Measurements from ENCODE around the gene INSL4.

INSL4 gene

DNA sequence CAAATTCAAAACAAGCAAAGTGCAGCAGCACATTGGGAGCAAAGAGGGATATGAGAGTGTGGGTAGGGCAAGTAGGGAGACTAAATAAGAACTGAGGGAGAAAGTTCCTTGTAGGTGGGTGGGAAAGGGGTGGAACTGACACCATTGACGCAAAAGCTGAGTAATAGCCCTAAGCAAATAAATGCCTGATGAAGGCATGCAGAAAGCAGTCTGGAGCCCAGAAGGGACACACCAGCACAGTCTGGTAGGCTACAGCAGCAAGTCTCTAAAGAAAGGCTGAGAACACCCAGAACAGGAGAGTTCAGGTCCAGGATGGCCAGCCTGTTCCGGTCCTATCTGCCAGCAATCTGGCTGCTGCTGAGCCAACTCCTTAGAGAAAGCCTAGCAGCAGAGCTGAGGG lies at the start of gene INSL4:
TSS of gene INSL4 (plus strand) at position 208 of the 400 bp plus-strand sequence. CDS start at position 313, 105 bp downstream.
- TF ChIP-seq EGR1 (IDR thresholded peaks at IDR 0.05) (no peak), TCF12 (IDR thresholded peaks at IDR 0.05; ENCODE audit: low read depth) (no peak), ZBTB7A (IDR thresholded peaks at IDR 0.05; ENCODE audit: low read depth) (no peak), MAX (IDR thresholded peaks at IDR 0.05) (no peak), CREB1 (IDR thresholded peaks at IDR 0.05; ENCODE audit: low read depth) (no peak), TEAD4 (IDR thresholded peaks at IDR 0.05) (no peak), YY1 (IDR thresholded peaks at IDR 0.05; ENCODE audit: low read depth) (no peak), RAD21 (IDR thresholded peaks at IDR 0.05; ENCODE audit: low read depth) (no peak), EP300 (IDR thresholded peaks at IDR 0.05; ENCODE audit: borderline replicate concordance) (no peak), FOXM1 (IDR thresholded peaks at IDR 0.05; ENCODE audit: borderline replicate concordance, low read depth) (no peak), TAF1 (IDR thresholded peaks at IDR 0.05; ENCODE audit: low read depth) (no peak), NFIC (IDR thresholded peaks at IDR 0.05) (no peak)
- TF ChIP-seq, protein P1, sequence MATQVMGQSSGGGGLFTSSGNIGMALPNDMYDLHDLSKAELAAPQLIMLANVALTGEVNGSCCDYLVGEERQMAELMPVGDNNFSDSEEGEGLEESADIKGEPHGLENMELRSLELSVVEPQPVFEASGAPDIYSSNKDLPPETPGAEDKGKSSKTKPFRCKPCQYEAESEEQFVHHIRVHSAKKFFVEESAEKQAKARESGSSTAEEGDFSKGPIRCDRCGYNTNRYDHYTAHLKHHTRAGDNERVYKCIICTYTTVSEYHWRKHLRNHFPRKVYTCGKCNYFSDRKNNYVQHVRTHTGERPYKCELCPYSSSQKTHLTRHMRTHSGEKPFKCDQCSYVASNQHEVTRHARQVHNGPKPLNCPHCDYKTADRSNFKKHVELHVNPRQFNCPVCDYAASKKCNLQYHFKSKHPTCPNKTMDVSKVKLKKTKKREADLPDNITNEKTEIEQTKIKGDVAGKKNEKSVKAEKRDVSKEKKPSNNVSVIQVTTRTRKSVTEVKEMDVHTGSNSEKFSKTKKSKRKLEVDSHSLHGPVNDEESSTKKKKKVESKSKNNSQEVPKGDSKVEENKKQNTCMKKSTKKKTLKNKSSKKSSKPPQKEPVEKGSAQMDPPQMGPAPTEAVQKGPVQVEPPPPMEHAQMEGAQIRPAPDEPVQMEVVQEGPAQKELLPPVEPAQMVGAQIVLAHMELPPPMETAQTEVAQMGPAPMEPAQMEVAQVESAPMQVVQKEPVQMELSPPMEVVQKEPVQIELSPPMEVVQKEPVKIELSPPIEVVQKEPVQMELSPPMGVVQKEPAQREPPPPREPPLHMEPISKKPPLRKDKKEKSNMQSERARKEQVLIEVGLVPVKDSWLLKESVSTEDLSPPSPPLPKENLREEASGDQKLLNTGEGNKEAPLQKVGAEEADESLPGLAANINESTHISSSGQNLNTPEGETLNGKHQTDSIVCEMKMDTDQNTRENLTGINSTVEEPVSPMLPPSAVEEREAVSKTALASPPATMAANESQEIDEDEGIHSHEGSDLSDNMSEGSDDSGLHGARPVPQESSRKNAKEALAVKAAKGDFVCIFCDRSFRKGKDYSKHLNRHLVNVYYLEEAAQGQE (IDR thresholded peaks at IDR 0.05; ENCODE audit: low read depth): no peak
- TF ChIP-seq, protein P2, sequence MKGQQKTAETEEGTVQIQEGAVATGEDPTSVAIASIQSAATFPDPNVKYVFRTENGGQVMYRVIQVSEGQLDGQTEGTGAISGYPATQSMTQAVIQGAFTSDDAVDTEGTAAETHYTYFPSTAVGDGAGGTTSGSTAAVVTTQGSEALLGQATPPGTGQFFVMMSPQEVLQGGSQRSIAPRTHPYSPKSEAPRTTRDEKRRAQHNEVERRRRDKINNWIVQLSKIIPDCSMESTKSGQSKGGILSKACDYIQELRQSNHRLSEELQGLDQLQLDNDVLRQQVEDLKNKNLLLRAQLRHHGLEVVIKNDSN (IDR thresholded peaks at IDR 0.05): no peak

- TF ChIP-seq MAX (IDR thresholded peaks at IDR 0.05) (no peak), YY1 (IDR thresholded peaks at IDR 0.05; ENCODE audit: low read depth) (no peak), TEAD4 (IDR thresholded peaks at IDR 0.05) (no peak), TCF12 (IDR thresholded peaks at IDR 0.05; ENCODE audit: low read depth) (no peak), EP300 (IDR thresholded peaks at IDR 0.05; ENCODE audit: borderline replicate concordance) (no peak), RAD21 (IDR thresholded peaks at IDR 0.05; ENCODE audit: low read depth) (no peak), CREB1 (IDR thresholded peaks at IDR 0.05; ENCODE audit: low read depth) (no peak), NFIC (IDR thresholded peaks at IDR 0.05) (no peak)
- TF ChIP-seq, protein P2 (IDR thresholded peaks at IDR 0.05): no peak
Measured at GRCh38 chr9:5184776-5185175, 46.4 kb upstream of the INSL4 start.

GRCh38 chr9:5185220-5185840 lies 45.9 kb upstream of the INSL4 start, which contains the start of gene INSL6:
INSL6 (minus strand) TSS chr9:5185639; CDS start chr9:5185602, 37 bp downstream.
- TF ChIP-seq, protein P2 (IDR thresholded peaks at IDR 0.05): no peak
- TF ChIP-seq EGR1 (IDR thresholded peaks at IDR 0.05) (no peak), MAX (IDR thresholded peaks at IDR 0.05) (no peak), ZBTB7A (IDR thresholded peaks at IDR 0.05; ENCODE audit: low read depth) (no peak), CREB1 (IDR thresholded peaks at IDR 0.05; ENCODE audit: low read depth) (no peak), CEBPB (IDR thresholded peaks at IDR 0.05) (no peak), EP300 (IDR thresholded peaks at IDR 0.05; ENCODE audit: borderline replicate concordance) (no peak), FOXM1 (IDR thresholded peaks at IDR 0.05; ENCODE audit: borderline replicate concordance, low read depth) (no peak), YY1 (IDR thresholded peaks at IDR 0.05; ENCODE audit: low read depth) (no peak), TAF1 (IDR thresholded peaks at IDR 0.05; ENCODE audit: low read depth) (no peak), TEAD4 (IDR thresholded peaks at IDR 0.05) (no peak), TCF12 (IDR thresholded peaks at IDR 0.05; ENCODE audit: low read depth) (no peak), RAD21 (IDR thresholded peaks at IDR 0.05; ENCODE audit: low read depth) (no peak), NFIC (IDR thresholded peaks at IDR 0.05) (no peak)
- TF ChIP-seq, protein P1 (IDR thresholded peaks at IDR 0.05; ENCODE audit: low read depth): no peak

- TF ChIP-seq EP300 (IDR thresholded peaks at IDR 0.05; ENCODE audit: borderline replicate concordance) (no peak), CREB1 (IDR thresholded peaks at IDR 0.05; ENCODE audit: low read depth) (no peak), RAD21 (IDR thresholded peaks at IDR 0.05; ENCODE audit: low read depth) (peak; percentile 90), TEAD4 (IDR thresholded peaks at IDR 0.05) (no peak)
Measured at GRCh38 chr9:5186416-5187169, 44.6 kb upstream of the INSL4 start.
